Measurements from ENCODE around the gene P3H2.

The P3H2 gene

GRCh38 chr3:190027116-190027515 is 93.6 kb downstream of the P3H2 start (continued):
- TF ChIP-seq, protein P1, sequence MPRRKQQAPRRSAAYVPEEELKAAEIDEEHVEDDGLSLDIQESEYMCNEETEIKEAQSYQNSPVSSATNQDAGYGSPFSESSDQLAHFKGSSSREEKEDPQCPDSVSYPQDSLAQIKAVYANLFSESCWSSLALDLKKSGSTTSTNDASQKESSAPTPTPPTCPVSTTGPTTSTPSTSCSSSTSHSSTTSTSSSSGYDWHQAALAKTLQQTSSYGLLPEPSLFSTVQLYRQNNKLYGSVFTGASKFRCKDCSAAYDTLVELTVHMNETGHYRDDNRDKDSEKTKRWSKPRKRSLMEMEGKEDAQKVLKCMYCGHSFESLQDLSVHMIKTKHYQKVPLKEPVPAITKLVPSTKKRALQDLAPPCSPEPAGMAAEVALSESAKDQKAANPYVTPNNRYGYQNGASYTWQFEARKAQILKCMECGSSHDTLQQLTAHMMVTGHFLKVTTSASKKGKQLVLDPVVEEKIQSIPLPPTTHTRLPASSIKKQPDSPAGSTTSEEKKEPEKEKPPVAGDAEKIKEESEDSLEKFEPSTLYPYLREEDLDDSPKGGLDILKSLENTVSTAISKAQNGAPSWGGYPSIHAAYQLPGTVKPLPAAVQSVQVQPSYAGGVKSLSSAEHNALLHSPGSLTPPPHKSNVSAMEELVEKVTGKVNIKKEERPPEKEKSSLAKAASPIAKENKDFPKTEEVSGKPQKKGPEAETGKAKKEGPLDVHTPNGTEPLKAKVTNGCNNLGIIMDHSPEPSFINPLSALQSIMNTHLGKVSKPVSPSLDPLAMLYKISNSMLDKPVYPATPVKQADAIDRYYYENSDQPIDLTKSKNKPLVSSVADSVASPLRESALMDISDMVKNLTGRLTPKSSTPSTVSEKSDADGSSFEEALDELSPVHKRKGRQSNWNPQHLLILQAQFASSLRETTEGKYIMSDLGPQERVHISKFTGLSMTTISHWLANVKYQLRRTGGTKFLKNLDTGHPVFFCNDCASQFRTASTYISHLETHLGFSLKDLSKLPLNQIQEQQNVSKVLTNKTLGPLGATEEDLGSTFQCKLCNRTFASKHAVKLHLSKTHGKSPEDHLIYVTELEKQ (tag by site-specific recombination; IDR thresholded peaks at IDR 0.05; ENCODE audit: borderline replicate concordance): no peak
- TF ChIP-seq KLF10 (tag by site-specific recombination; IDR thresholded peaks at IDR 0.05) (no peak), ZFP41 (tag by site-specific recombination; IDR thresholded peaks at IDR 0.05; ENCODE audit: borderline replicate concordance) (no peak), ZBTB7A (tag by site-specific recombination; IDR thresholded peaks at IDR 0.05; ENCODE audit: low read depth) (no peak)

DNA sequence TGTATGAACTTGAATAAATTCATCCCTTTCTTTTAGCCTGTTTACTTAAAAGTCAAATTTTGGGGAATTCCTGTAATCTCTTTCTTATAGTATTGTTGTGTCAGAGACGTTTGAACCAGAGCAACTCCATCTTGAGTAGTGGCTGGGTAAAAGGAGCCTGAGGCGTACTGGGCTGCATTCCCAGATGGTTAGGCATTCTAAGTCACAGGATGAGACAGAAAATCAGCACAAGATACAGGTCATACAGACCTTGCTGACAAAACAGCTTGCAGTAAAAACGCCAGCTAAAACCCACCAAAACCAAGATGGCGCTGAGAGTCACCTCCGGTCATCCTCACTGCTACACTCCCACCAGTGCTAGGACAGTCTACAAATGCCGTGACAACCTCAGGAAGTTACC is 94.5 kb downstream of the P3H2 start:
- H3K27ac ChIP-seq (ENCODE audit: extremely low read depth, low read depth, low read length): no peak overlapping the region
- no peak overlapping the region for H3K4me3 ChIP-seq (ENCODE audit: low read depth, low read length)
- H3K36me3 ChIP-seq (ENCODE audit: control insufficient read depth in 2 of 2, insufficient read depth in 1 of 2, low read length in 2 of 2): no peaks in the 10 kb centered on the region
- no peaks in the 10 kb centered on the region for H3K4me1 ChIP-seq (ENCODE audit: control insufficient read depth, insufficient read depth, low read length)
- no peaks in the 10 kb centered on the region for H3K9me3 ChIP-seq (ENCODE audit: control insufficient read depth, insufficient read depth, low read depth, low read length)
- POLR2A ChIA-PET: no interaction called here
- CTCF ChIA-PET: interaction anchor here (1.1 kb wide), 1 partner anchor 9 kb away, joined by 3 read pairs; no protein-coding TSS in a partner anchor
- TF ChIP-seq, protein P2, sequence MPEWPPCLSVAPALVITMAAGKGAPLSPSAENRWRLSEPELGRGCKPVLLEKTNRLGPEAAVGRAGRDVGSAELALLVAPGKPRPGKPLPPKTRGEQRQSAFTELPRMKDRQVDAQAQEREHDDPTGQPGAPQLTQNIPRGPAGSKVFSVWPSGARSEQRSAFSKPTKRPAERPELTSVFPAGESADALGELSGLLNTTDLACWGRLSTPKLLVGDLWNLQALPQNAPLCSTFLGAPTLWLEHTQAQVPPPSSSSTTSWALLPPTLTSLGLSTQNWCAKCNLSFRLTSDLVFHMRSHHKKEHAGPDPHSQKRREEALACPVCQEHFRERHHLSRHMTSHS (tag by site-specific recombination; IDR thresholded peaks at IDR 0.05): no peak
- TF ChIP-seq YY1 (tag by site-specific recombination; IDR thresholded peaks at IDR 0.05): no peak
- no peak for TF ChIP-seq KLF8 (tag by site-specific recombination; IDR thresholded peaks at IDR 0.05)
- TF ChIP-seq, protein P3, sequence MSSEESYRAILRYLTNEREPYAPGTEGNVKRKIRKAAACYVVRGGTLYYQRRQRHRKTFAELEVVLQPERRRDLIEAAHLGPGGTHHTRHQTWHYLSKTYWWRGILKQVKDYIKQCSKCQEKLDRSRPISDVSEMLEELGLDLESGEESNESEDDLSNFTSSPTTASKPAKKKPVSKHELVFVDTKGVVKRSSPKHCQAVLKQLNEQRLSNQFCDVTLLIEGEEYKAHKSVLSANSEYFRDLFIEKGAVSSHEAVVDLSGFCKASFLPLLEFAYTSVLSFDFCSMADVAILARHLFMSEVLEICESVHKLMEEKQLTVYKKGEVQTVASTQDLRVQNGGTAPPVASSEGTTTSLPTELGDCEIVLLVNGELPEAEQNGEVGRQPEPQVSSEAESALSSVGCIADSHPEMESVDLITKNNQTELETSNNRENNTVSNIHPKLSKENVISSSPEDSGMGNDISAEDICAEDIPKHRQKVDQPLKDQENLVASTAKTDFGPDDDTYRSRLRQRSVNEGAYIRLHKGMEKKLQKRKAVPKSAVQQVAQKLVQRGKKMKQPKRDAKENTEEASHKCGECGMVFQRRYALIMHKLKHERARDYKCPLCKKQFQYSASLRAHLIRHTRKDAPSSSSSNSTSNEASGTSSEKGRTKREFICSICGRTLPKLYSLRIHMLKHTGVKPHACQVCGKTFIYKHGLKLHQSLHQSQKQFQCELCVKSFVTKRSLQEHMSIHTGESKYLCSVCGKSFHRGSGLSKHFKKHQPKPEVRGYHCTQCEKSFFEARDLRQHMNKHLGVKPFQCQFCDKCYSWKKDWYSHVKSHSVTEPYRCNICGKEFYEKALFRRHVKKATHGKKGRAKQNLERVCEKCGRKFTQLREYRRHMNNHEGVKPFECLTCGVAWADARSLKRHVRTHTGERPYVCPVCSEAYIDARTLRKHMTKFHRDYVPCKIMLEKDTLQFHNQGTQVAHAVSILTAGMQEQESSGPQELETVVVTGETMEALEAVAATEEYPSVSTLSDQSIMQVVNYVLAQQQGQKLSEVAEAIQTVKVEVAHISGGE (tag by site-specific recombination; conservative IDR thresholded peaks at IDR 0.05; ENCODE audit: low read depth): no peak
- TF ChIP-seq ZNF776 (tag by site-specific recombination; IDR thresholded peaks at IDR 0.05; ENCODE audit: borderline replicate concordance): no peak
- TF ChIP-seq ZNF76 (tag by site-specific recombination; IDR thresholded peaks at IDR 0.05; ENCODE audit: borderline replicate concordance, low read depth): no peak
- no peak for TF ChIP-seq ZNF777 (tag by site-specific recombination; IDR thresholded peaks at IDR 0.05; ENCODE audit: borderline replicate concordance)
- TF ChIP-seq ZNF221 (tag by site-specific recombination; IDR thresholded peaks at IDR 0.05; ENCODE audit: borderline replicate concordance): no peak
- TF ChIP-seq ZBTB21 (tag by site-specific recombination; IDR thresholded peaks at IDR 0.05): no peak
- TF ChIP-seq TCF7L2 (IDR thresholded peaks at IDR 0.05; ENCODE audit: borderline replicate concordance, low read depth, low read length): no peak
- TF ChIP-seq, protein P4, sequence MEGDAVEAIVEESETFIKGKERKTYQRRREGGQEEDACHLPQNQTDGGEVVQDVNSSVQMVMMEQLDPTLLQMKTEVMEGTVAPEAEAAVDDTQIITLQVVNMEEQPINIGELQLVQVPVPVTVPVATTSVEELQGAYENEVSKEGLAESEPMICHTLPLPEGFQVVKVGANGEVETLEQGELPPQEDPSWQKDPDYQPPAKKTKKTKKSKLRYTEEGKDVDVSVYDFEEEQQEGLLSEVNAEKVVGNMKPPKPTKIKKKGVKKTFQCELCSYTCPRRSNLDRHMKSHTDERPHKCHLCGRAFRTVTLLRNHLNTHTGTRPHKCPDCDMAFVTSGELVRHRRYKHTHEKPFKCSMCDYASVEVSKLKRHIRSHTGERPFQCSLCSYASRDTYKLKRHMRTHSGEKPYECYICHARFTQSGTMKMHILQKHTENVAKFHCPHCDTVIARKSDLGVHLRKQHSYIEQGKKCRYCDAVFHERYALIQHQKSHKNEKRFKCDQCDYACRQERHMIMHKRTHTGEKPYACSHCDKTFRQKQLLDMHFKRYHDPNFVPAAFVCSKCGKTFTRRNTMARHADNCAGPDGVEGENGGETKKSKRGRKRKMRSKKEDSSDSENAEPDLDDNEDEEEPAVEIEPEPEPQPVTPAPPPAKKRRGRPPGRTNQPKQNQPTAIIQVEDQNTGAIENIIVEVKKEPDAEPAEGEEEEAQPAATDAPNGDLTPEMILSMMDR (tag by site-specific recombination; IDR thresholded peaks at IDR 0.05): no peak
- no peak for TF ChIP-seq ZNF148 (tag by site-specific recombination; IDR thresholded peaks at IDR 0.05; ENCODE audit: borderline replicate concordance)
- no peak for TF ChIP-seq ELK4 (IDR thresholded peaks at IDR 0.05; ENCODE audit: borderline replicate concordance, low read depth, low read length)
